ENCODE measurements around the gene BTBD8.

The BTBD8 gene

DNA sequence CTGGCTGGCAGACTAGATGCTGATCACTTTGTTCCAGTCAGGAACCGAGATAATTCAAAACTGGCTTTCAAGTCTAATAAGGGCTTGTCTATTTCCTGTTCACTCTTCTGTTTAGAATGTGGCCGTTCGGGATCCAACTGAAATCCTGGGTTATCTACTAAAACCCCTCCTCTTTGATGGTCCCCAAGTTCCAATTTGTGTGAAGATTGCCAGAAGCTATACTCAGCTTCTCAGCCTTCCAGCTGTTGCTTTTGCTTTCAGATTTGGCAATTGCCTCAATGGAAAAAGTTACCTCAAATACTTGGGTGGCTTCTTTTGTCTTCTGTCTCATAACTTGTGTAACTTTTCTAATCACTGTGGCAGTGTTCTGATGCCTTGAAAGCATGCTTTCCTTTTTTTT, 43.7 kb downstream of the BTBD8 start:
- DNase-seq, result no peak
- Mint-ChIP-seq H3K36me3 (ENCODE audit: low read depth) (no peaks in the 10 kb centered on the region), H3K27me3 (no peaks in the 10 kb centered on the region), H3K9me3 (no peaks in the 10 kb centered on the region), H3K4me1 (ENCODE audit: low read depth) (peaks cover 16% of the 10 kb centered on the region), H3K27ac (peak overlapping the region; percentile 86), H3K4me3 (peak overlapping the region; percentile 69)

- peaks cover 15% of the 10 kb centered on the region for H3K4me1 Mint-ChIP-seq (ENCODE audit: low read depth)
- DNase-seq, result no peak
Observed at GRCh38 chr1:92125204-92125603, 45.1 kb downstream of the BTBD8 start.

DNA sequence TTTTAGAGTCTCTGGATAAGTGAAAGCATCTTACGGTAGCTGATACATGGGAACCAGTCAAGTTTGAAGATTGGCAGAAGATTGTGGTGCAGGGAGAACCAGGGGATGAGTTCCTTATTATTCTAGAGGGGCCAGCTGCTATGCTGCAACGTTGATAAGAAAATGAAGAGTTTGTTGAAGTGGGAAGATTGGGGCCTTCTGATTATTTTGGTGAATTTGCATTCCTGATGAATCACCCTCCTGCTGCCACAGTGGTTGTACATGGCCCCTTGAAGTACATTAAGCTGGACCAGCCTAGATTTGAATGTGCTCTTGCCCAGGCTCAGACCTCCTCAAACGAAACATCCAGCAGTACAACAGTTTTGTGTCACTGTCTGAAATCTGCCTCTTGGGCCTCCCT, 45.9 kb downstream of the BTBD8 start:
- Mint-ChIP-seq H3K9me3 (no peaks in the 10 kb centered on the region), H3K27me3 (no peaks in the 10 kb centered on the region), H3K4me3 (no peak overlapping the region), H3K4me1 (ENCODE audit: low read depth) (peaks cover 15% of the 10 kb centered on the region), H3K27ac (no peak overlapping the region), H3K36me3 (ENCODE audit: low read depth) (peaks cover 8% of the 10 kb centered on the region)
- DNase-seq, result no peak

More at GRCh38 chr1:92125204-92125603, 45.1 kb downstream of the BTBD8 start:
- Mint-ChIP-seq H3K36me3 (ENCODE audit: low read depth) (peaks cover 7% of the 10 kb centered on the region), H3K4me3 (no peak overlapping the region), H3K9me3 (no peaks in the 10 kb centered on the region), H3K27ac (no peak overlapping the region), H3K27me3 (no peaks in the 10 kb centered on the region)

- Mint-ChIP-seq H3K9me3 (no peaks in the 10 kb centered on the region), H3K4me1 (ENCODE audit: low read depth) (no peaks in the 10 kb centered on the region), H3K27ac (no peak overlapping the region), H3K4me3 (no peak overlapping the region), H3K36me3 (ENCODE audit: low read depth) (peaks cover 15% of the 10 kb centered on the region), H3K27me3 (no peaks in the 10 kb centered on the region)
- DNase-seq, result no peak
Observed at GRCh38 chr1:92134331-92134730, 54.2 kb downstream of the BTBD8 start.

- Mint-ChIP-seq H3K36me3 (ENCODE audit: low read depth) (peaks cover 6% of the 10 kb centered on the region), H3K4me3 (no peak overlapping the region), H3K27ac (no peak overlapping the region), H3K27me3 (no peaks in the 10 kb centered on the region), H3K9me3 (no peaks in the 10 kb centered on the region), H3K4me1 (ENCODE audit: low read depth) (no peaks in the 10 kb centered on the region)
- no peak for DNase-seq
Observed at GRCh38 chr1:92136341-92136740, 56.2 kb downstream of the BTBD8 start.

DNA sequence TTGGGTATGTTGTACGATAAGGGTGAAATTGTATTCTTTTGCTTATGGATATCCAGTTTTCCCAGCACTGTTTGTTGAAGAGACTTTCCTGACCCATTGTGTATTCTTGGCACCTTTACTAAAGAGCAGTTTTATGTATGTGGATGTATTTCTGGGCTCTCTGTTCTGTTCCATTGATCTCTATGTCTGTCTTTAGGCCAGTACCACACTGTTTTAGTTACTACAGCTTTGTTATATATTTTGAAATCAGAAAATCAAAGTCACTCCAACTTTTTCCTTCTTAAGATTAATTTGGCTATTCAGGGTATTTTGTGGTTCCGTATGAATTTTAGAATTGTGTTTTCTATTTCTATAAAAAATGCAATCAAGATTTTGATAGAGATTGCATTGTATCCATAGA, 74.8 kb downstream of the BTBD8 start:
- no peak overlapping the region for H3K4me3 Mint-ChIP-seq
- DNase-seq, result no peak
- H3K27ac Mint-ChIP-seq, result peak overlapping the region; percentile 11
- peaks cover 20% of the 10 kb centered on the region for H3K36me3 Mint-ChIP-seq (ENCODE audit: low read depth)
- H3K27me3 Mint-ChIP-seq, result no peaks in the 10 kb centered on the region
- peaks cover 24% of the 10 kb centered on the region for H3K9me3 Mint-ChIP-seq
- no peaks in the 10 kb centered on the region for H3K4me1 Mint-ChIP-seq (ENCODE audit: low read depth)

GRCh38 chr1:92159593-92159992, 79.4 kb downstream of the BTBD8 start:
- Mint-ChIP-seq H3K27ac (no peak overlapping the region), H3K36me3 (ENCODE audit: low read depth) (peaks cover 36% of the 10 kb centered on the region)

GRCh38 chr1:92165389-92165788, 85.2 kb downstream of the BTBD8 start:
- Mint-ChIP-seq H3K36me3 (ENCODE audit: low read depth) (peaks cover 15% of the 10 kb centered on the region), H3K4me3 (no peak overlapping the region), H3K27me3 (no peaks in the 10 kb centered on the region), H3K9me3 (peaks cover 6% of the 10 kb centered on the region), H3K4me1 (ENCODE audit: low read depth) (no peaks in the 10 kb centered on the region), H3K27ac (no peak overlapping the region)
- DNase-seq, result no peak

More at GRCh38 chr1:92159593-92159992, 79.4 kb downstream of the BTBD8 start:
- Mint-ChIP-seq H3K4me3 (no peak overlapping the region), H3K27me3 (no peaks in the 10 kb centered on the region), H3K9me3 (peaks cover 31% of the 10 kb centered on the region), H3K4me1 (ENCODE audit: low read depth) (no peaks in the 10 kb centered on the region)
- DNase-seq, result no peak

GRCh38 chr1:92167151-92167550, 87.0 kb downstream of the BTBD8 start:
- H3K4me3 Mint-ChIP-seq, result no peak overlapping the region
- no peaks in the 10 kb centered on the region for H3K4me1 Mint-ChIP-seq (ENCODE audit: low read depth)
- no peak for DNase-seq
- H3K27ac Mint-ChIP-seq, result no peak overlapping the region
- H3K36me3 Mint-ChIP-seq (ENCODE audit: low read depth), result peaks cover 4% of the 10 kb centered on the region
- H3K9me3 Mint-ChIP-seq, result no peaks in the 10 kb centered on the region
- H3K27me3 Mint-ChIP-seq, result no peaks in the 10 kb centered on the region

DNA sequence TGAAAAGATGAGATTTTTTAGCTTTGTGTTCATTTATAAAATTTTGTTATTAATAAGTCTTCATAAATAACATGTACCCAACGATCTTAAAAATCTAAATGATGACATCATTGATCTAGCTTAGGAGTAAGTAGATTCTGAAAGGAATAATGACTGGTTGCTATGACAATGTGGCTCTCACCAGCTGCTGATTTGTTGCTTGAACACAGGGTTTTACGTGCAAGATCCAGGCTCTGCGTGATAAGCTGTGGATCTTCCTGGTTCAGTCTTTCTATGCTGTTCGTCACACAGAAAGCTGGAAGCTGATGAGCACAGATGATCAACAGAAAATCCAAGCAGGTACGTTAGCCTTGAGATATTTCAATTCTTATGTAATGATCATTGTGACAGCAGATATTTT, 88.5 kb downstream of the BTBD8 start:
- no peak overlapping the region for H3K27ac Mint-ChIP-seq
- H3K4me3 Mint-ChIP-seq, result no peak overlapping the region
- peaks cover 3% of the 10 kb centered on the region for H3K36me3 Mint-ChIP-seq (ENCODE audit: low read depth)
- no peaks in the 10 kb centered on the region for H3K4me1 Mint-ChIP-seq (ENCODE audit: low read depth)
- no peaks in the 10 kb centered on the region for H3K9me3 Mint-ChIP-seq
- no peak for DNase-seq
- no peaks in the 10 kb centered on the region for H3K27me3 Mint-ChIP-seq

DNA sequence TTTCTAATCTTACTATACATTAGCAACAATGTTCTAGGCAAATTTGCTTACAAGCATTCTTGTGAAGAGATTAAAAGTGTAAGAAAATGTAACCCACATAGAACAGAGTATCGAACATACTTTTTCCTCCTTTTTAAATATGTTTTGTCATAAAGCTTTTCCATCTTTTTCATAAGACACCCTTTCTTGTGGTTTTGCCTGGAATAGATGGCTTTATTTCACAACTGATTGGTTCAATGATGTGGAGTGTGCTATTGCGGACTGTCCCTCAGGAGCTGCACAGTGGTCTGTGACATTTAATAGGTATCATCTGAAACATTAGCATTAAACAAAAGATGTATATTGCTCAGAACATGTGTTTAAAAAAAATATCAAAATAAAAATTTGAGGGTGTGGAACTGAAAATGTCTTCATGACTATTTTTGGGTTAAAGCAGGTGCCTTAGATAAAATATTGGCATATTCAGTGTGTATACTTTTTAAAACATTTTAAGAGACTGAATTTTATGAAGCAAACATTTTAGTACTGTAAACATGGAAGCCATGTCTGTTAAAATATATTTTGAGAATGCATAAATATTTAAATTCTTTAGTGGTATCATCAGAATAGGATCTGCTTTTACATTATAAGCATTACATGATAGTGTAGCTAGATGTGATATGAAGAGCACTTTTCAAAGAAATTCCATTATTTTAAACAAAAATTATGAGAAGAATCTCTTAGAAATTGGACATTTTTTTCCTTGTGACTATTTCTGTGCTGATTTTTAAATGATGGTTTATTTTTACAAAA, 89.3 kb downstream of the BTBD8 start:
- Mint-ChIP-seq H3K27me3 (no peaks in the 10 kb centered on the region), H3K4me3 (no peak overlapping the region), H3K36me3 (ENCODE audit: low read depth) (peaks cover 3% of the 10 kb centered on the region), H3K4me1 (ENCODE audit: low read depth) (no peaks in the 10 kb centered on the region), H3K9me3 (no peaks in the 10 kb centered on the region), H3K27ac (no peak overlapping the region)
- no peak for DNase-seq

DNA sequence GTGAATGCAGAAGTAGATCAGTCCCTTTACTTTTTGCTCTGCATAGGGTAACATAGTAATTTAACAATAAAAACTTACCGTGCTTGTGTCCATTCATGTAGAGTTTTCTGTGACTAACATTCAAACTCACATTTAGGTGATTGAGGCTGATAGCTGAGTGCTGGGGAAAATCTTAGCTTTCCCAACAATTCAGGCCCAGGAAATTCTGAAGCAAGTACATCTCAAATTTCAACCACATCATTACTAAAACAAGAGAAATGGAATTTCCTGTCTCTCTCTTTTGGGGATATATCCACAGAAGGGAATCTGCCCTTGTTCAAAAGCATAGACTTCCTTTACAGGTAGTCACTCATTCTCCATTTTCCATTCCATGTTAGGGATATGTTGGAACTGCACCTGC, 104.5 kb downstream of the BTBD8 start:
- H3K36me3 Mint-ChIP-seq (ENCODE audit: low read depth), result peaks cover 14% of the 10 kb centered on the region
- H3K4me3 Mint-ChIP-seq, result no peak overlapping the region
- H3K27me3 Mint-ChIP-seq, result no peaks in the 10 kb centered on the region
- H3K4me1 Mint-ChIP-seq (ENCODE audit: low read depth), result no peaks in the 10 kb centered on the region
- no peak for DNase-seq
- no peak overlapping the region for H3K27ac Mint-ChIP-seq
- no peaks in the 10 kb centered on the region for H3K9me3 Mint-ChIP-seq

DNA sequence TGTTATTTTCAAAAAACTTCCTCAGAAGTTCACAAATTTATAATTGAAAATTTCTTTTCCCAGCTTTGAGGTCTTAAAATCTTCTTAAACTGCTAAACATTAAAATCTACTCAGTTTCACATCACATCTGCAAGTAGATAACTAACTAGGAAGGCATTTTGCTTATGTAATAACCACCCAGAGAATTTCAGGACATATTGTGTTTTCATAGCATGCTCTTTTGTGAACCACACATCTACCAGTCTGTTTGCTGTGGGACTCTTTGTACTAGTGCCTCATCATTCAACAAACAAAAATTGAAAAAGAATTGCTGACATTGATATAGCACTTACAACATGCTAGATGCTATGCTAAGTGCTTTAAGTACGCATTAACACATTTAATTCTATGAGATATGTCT, 105.9 kb downstream of the BTBD8 start:
- H3K27me3 Mint-ChIP-seq, result no peaks in the 10 kb centered on the region
- H3K9me3 Mint-ChIP-seq, result no peaks in the 10 kb centered on the region
- no peak overlapping the region for H3K4me3 Mint-ChIP-seq
- DNase-seq, result no peak
- peaks cover 6% of the 10 kb centered on the region for H3K36me3 Mint-ChIP-seq (ENCODE audit: low read depth)
- H3K4me1 Mint-ChIP-seq (ENCODE audit: low read depth), result no peaks in the 10 kb centered on the region
- H3K27ac Mint-ChIP-seq, result no peak overlapping the region

GRCh38 chr1:92188436-92189255, 108.5 kb downstream of the BTBD8 start:
- Mint-ChIP-seq H3K4me3 (no peak overlapping the region), H3K27ac (no peak overlapping the region), H3K9me3 (no peaks in the 10 kb centered on the region), H3K4me1 (ENCODE audit: low read depth) (no peaks in the 10 kb centered on the region), H3K36me3 (ENCODE audit: low read depth) (peaks cover 3% of the 10 kb centered on the region), H3K27me3 (no peaks in the 10 kb centered on the region)
- no peak for DNase-seq

DNA sequence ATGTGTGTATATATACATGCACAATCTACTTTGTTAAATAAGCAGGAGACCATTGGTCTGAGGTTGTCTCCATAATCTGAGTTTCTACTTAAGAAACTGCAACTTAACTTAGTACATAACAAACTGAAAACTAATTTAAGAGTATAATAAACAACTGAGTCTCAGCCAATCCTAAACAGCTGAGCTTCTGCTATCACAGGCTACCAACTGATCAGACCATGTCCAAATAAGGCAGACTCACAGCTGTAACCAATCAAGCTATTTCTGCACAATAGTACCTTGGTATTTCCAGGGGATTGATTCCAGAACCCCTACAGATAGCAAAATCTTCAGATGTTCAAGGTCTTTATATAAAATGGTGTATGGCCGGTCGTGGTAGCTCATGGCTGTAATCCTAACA, 111.6 kb downstream of the BTBD8 start:
- H3K27me3 Mint-ChIP-seq, result no peaks in the 10 kb centered on the region
- H3K4me3 Mint-ChIP-seq, result no peak overlapping the region
- H3K36me3 Mint-ChIP-seq (ENCODE audit: low read depth), result no peaks in the 10 kb centered on the region
- DNase-seq, result no peak
- no peaks in the 10 kb centered on the region for H3K9me3 Mint-ChIP-seq
- no peak overlapping the region for H3K27ac Mint-ChIP-seq
- peaks cover under 1% of the 10 kb centered on the region for H3K4me1 Mint-ChIP-seq (ENCODE audit: low read depth)

Data from activated T-cell treated with anti-CD3 and anti-CD28 coated beads, Interleukin-2, amount 50 U/mL, for 24 hours (primary cell).